Activated CD4-positive, alpha-beta T cell treated with anti-CD3 and anti-CD28 coated beads, Interleukin-10, Interleukin-2, amounts not matched to agents 100 ng/mL and 50 ng/mL, durations not matched to agents 16 hours and 8 hours (primary cell): ENCODE results near the gene AGAP3.
A peak's percentile ranks its signal among the peaks of the same experiment; 100 is the strongest.
"Not testable (repeated sequence)": the region's sequence is repeated elsewhere in the genome, so short reads cannot be mapped to it uniquely, and the experiment has no call there.

Experiments used
- DNase-seq: peaks from one replicate; pipeline ENCODE4 v3.0.0-alpha.2; 2020

AGAP3 gene

DNA sequence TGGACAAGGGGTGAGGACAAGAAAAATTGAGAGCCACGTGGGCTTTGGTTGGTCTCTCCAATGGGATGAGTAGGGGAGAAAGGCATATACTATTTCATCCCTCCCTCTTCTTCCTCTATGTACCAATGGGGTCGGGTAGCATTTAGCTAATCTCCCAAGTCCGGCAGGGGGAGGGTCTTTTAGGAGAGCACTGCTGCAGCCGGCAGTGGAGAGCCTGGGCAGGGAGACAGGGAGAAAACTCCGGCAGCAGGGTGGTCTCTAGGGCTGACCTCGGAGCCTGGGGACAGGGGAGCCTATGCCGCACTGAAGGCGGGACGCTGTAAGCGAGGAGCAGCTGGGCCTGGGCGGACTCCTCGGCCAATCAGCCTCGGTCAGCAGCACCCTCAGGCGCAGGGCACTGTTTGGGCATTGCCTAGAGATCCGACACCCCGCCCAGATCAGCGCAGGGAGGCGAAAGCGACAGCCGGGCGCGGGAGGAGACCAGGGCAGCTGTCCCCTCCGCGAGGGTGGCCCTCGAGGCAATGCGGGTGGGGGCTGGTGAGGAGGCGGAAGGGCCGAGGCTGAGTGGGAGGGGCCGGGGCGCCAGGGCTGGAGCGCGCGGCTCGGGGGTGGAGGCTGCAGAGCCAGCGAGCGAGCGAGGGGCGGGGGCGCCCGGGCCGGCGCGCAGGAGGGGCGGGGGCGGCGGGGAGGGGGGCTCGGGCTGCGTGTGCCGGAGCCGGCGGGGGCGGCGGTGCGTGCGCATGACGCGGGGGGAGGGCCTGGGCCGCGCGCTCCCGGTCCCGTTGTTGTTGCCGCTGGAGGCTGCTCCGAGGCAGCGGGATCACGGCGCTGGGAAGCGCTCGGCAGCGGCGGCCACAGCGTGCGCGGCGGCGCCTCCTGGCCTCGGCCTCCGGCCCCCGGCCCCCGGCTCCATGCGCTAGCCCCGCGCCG lies at the start of gene AGAP3:
Gene AGAP3 (plus strand): TSS at position 785 of the 930 bp plus-strand sequence. CDS start 267 bp downstream, outside the sequence.
- DNase-seq: peak; percentile 75

DNA sequence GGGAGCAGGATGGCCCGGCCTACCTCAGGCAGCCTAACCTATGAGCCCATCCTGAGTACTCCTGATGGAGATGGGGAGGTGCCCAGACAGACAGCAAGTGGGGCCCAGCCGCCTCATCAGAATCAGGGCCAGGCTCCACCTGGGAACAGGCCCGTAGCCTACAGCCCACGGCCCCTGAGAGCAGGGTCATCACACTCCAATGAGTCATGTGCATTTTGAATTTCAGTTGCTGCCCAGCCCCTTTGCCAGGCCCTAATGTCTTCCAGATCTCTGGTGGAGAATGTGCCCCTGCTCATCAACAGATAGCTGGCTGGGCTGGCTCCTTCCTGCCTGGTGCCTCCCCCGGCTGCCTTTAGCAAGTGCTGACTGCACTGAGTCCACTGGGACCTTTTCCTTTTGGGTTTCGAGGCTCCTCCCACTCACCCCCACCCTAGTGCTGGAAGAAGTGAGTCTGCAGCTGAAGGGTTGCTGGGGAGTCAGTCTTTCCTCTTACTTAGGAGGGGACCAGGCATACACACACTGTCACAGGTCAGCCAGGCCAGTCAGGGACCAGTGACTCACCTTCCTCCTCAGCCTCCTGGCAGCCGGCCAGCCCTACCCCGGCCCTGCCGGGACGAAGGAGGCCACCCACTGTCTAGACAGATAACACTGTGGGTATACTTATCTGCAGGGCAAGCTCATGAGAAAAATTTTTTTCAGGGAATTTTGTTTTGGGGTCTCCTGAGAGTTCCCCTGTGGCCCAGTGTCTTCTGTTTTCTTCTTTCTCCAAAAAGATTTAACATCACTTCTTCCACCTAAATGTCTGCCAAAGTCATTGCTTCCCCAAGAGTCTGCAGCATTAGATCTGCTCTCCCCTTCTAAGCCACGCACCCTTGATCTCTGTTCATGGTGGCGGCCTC lies 47.1 kb upstream of the AGAP3 start:
- DNase-seq: peak; percentile 68

DNA sequence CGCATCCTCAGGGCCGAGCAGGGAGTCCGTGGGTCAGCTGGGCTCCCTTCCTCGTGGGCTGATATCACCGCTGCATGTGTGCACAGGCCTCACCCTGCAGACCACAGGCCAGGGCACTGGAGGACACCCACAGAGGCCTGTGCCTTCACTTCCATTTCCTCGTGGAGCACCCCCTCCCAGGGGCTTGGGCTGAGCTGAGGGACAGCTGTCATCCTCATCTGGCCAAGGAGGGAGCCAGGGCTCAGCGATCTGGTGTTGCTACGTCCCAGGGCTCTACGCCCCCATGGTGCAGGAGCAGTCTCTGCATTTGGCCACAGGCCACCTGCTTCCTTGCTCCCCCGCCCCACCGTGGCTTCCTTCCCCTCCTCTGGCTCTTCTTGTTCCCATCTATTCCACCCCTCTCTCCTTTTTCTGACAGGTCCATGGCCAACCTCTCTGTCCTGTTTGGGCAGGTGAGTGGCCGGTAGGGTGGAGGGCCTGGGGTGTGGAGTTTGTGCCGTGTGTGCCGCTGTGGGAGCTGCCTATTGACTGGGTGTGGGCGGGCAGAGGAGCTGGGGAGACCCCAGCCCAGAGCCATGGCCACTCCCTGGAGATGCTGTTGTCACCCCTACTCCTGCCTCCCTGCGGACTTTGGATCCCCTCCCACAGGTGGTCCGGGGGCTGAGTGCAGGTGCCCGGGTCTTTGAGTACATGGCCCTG lies 46.3 kb upstream of the AGAP3 start:
- DNase-seq: no peak

DNA sequence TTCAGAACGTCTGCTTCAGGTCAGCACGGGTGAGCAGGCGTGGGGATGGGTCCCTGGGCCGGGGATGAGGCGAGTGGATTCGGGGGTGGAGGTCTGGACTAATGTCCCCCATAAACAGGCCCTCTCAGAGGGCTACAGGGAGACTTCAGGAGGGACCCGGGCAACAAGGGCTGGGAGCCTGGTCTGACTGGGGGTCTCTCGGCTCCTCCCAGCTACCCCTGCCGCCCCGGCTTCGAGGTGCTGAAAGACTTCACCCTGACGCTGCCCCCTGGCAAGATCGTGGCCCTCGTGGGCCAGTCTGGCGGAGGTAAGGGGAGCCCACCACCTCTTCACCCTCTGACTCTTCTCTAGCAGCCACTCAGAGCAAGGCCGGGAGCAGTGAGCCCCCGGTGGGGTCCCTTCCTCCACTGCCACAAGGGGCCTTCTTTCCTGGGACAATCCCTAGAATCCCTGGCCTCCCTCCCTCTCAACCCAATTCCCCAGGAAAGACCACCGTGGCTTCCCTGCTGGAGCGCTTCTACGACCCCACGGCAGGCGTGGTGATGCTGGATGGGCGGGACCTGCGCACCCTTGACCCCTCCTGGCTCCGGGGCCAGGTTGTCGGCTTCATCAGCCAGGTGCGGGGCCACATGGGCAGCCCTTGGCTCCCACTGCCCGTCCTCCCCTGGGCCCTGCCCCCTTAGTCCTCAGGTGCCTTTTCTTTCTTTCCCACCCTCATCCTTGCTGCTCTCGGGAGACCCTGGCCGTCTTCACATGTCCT lies 45.5 kb upstream of the AGAP3 start:
- DNase-seq: no peak

DNA sequence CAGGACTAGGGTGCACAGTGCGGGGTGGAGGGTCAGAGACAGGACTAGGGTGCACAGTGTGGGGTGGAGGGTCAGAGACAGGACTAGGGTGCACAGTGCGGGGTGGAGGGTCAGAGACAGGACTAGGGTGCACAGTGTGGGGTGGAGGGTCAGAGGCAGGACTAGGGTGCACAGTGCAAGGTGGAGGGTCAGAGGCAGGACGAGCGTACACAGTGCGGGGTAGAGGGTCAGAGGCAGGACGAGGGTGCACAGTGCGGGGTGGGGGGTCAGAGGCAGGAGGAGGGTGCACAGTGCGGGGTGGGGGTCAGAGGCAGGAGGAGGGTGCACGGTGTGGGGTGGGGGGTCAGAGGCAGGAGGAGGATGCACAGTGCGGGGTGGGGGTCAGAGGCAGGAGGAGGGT lies 42.8 kb upstream of the AGAP3 start:
- not testable (repeated sequence) for DNase-seq

DNA sequence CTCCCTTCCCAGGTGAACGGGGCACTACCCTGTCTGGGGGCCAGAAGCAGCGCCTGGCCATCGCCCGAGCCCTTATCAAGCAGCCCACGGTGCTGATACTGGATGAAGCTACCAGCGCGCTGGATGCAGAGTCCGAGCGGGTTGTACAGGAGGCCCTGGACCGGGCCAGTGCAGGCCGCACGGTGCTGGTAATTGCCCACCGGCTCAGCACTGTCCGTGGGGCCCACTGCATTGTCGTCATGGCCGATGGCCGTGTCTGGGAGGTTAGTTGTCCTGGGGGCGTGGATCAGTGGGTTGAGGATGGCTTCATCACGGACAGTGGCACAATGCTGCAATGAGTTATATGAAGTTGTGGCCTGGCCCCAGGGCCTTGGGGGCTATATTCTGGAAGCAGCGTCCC lies 42.3 kb upstream of the AGAP3 start:
- DNase-seq: no peak

DNA sequence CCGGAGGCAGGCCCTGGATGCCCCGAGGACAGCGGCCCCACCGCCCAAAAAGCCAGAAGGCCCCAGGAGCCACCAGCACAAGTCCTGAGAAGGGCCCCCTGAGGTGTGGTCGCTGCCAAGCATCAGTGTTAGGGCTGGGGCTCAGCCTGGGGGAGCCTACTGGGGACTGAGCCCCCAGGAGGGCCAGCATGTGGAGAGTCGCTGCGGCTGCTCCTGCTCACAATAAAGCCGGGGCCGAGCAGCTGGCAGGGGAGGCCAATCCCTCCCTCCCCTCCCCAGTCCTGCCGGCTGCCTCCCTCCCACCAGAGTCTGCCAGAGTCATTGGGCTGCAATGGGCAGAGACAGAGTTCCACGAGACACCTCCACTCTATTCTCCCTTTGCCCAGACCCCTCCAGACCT lies 41.0 kb upstream of the AGAP3 start:
- DNase-seq: no peak

DNA sequence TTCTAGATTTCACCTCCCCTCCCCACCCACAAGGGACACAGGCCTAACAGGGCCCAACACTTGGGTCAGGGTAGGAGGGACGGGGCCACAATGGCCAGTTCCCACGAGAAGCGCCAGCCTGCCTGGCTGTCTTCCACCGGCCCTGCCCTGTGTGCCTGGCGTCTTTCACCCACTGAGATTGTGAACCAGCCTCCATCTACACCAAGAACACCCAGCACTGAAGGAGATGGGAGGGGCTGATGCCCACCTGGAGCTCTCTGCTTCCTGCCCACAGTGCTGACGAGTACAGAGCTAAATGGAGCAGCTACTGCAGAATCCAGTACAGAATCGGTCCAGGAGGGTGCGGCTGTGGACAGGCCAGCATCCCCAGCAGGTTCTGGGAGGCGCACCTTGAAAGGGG lies 40.3 kb upstream of the AGAP3 start:
- no peak for DNase-seq

DNA sequence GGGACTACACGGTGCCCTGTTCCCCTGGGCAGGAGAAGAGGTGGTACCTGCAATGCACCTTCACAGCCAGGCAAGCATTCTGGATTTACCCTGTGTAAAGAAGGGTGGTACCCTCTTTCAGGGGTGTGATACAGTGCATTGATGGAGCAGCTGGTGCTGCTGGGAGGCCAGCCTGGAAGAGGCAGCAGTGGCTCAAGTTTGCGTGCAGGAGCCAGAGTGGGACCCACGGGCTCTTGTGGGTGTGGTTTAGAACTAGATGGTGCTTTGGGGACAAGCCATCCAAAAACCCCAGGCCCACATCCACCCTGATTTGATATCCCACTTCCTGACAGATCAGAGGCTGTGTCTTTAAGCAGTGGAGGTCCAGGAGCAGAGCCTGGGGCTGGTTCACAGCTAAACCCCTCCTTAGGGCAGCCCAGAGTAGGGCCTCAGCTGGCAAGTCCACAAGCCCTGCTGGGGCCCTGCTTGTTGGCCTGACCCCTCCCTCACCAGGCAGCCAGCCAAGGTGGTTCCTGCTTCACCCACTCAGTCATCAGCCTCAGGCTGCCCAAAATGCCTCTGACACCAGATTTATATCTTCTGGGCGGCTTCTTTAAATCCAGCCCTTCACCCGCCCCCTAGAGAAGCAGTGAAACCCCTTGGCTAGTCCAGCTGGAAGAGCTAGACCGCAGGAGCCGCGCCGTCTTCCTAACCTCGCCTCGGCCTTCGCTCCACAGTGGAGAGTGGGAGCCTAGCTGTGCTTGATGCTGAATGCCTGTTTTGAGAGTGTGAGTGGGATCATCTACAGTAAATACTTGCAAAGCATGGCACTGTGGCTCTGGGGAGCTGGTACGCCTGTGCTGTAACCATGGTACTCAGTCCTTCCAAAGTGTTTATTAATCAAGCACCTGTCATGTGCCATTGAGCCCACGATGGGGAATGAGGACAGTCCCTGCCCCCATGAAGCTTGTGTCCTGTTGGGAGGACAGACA lies 39.4 kb upstream of the AGAP3 start:
- no peak for DNase-seq

DNA sequence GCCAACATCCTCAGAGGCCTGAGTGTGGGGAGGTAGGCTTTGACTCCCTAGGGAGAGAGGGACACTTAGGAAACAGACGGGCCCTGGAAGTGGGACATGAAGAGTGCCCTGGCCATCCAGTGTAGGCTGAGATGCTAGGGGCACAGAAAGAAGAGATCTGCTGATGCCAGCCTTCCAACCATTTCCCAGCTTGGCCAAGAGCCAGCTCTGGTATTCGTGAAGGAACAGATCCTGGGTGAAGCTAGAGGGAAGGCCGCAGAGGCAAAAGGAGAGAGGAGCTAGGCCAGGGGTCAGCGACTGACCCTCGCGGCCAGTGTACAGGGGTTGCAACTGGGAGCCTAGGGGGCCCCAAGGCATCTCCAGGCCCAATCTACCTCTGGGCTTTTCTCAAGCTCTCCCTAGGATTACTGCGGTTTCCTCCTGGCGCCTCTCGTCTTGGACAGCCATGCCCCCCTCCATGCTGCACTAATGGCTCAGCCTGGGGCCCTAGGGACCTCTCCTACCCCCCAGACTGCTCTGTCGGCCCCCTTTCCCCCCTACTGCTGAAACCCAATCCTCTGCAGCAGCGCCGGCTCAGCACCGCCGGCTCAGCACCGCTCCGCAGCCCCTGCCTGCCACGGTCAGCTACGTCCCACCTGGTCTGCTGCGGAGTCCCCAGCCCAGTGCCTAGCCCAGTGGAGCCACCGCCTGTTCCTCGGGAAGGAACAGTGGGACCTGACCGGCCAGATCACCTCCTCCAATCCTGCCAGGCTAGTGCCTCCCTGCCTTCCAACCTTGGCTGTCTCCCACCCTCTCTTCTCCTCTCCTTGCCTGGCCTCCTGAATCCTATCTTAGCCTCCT lies 38.1 kb upstream of the AGAP3 start, which contains the start of gene ASIC3:
Gene ASIC3 (plus strand): TSS at position 556 of the 840 bp plus-strand sequence. CDS start 355 bp downstream, outside the sequence.
- DNase-seq: no peak

DNA sequence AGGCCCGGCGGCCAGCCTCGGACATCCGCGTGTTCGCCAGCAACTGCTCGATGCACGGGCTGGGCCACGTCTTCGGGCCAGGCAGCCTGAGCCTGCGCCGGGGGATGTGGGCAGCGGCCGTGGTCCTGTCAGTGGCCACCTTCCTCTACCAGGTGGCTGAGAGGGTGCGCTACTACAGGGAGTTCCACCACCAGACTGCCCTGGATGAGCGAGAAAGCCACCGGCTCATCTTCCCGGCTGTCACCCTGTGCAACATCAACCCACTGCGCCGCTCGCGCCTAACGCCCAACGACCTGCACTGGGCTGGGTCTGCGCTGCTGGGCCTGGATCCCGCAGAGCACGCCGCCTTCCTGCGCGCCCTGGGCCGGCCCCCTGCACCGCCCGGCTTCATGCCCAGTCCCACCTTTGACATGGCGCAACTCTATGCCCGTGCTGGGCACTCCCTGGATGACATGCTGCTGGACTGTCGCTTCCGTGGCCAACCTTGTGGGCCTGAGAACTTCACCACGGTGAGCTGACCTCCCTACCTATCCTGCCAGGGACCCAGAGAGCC lies 37.3 kb upstream of the AGAP3 start:
- DNase-seq: no peak

DNA sequence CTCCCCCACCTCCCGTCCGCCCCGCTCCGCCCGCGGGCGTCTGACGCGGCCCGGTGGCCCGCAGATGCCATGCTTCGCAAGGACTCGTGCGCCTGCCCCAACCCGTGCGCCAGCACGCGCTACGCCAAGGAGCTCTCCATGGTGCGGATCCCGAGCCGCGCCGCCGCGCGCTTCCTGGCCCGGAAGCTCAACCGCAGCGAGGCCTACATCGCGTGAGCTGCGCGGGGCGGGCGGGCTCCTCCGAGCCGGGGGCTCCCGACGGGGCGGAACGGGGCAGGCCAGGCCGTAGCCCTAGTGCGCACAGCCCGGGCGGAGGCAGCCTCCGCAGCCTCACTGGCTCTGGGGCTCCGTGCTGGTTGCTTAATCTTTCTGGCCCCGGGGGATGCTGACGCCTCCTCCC lies 35.2 kb upstream of the AGAP3 start:
- peak; percentile 51 for DNase-seq

DNA sequence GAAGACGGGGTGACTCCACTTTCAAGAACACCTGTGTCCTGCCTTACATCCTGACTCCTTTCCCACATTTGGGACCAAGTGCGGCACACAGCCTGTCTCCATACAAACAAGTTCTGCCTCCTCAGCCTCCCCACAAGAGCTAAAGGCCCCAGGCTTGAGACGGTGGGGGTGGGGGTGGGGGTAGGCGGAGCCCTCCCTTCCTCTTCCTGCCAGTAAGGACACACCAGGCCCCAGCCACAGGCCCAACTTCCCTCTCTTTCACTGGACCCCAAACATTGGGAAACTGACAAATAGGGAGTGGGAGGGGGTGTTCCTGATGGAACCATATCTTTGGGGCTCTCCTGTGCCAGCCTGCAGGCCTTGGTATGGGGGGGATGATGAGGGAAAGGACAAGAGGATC lies 33.2 kb upstream of the AGAP3 start:
- DNase-seq: no peak

DNA sequence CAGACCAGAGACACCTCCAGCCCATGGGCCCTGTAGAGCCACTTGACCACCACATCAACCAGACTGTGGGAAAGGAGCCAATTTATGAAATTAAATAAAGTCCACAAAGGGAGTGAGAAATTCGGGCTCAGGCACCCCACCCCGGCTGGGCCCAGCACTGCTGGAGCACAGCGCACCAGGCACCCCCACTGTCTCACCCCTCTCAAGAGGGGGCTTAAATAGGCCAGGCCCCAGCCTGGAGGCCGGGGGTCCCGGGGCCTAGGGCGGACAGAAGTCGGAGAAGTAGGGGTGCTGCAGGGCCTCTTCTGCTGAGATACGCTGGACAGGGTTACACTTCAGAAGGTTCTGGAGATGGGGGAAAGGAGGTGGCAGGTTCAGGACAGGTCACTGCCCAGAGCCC lies 32.5 kb upstream of the AGAP3 start:
- DNase-seq: no peak

DNA sequence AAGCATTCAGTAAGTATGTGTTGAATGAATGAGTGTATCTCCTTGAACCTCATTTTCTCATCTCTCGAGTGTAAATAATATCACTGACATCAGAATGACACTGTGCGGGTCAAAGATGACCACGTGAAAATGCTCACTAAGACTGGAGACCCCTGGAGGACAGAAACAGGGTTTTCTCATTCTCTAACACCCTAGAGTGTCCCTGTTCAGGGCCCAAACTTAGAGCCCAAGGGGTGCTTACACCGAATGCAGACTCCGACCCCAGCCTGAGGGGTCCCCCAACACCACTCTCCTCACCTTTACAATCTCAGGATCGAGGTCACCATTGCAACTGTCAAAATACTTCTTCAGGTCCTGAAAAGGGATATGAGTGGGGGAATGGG lies 30.0 kb upstream of the AGAP3 start:
- DNase-seq: no peak

DNA sequence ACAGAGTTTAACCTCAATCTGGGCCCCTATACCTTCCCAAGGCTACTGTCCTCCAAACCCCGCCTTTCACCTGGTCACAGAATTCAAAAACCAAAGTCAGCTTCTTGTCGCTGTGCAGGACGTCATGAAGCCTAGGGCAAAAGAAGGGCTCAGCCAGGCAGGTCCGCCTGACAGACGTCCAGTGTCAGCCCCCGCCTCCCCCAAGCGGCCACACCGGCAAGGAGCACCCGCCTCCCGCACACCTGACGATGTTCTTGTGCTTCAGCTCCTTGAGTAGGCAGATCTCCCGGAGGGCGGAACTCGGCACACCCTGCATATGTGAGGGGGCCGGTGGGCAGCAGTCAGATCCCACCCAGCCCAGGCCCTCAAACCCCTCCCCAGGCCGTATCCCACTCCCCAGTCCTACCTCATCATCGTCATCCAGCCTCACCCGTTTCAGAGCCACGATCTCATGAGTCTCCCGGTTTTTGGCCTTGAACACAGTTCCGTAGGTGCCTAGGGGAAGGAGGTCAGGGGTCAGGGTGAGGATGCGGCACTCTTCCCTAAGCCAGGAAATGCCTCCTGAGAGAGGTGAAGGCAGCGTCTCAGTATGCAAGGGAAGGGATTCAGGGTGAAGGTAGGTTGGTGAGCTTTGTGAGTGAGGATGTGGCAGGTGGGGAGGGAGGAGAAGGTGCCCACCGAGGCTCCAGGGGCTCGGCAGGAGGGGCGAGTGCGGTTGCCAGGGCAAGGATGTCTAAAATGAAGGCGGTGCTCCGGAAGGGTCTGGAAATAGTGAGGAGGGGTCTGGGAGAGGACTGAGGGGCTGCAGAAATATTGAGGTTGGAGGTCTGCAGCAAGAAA lies 29.4 kb upstream of the AGAP3 start:
- no peak for DNase-seq

DNA sequence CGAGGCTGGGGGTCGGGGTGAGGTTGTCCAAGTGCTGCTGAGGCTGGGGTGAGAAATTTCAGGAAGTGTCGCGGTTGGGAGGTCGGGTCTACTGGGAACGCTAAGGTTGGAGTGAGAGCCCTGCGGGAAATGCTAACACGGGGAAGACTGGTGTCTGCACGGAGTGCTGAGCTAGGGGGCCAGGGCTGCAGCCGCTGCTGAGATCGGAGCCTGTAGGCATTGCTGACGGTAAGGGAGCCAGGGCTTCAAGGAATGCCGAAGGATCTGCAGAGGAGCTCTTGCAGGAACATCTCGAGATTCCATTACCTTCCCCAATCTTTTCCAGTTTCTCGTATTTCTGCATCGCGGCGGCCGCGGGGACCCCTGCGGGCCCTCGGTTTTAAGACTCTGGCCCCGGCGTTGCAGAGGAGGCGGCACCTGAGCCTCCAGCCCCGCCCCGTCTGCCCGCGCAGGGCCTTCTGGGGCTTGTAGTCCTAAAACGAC lies 28.7 kb upstream of the AGAP3 start, which contains the start of gene CDK5:
Gene CDK5 (minus strand): TSS at position 392 of the 483 bp plus-strand sequence. CDS start 49 bp downstream, at position 343.
- DNase-seq: no peak
